ENCODE measurements around the gene SUFU.
A peak's percentile ranks its signal among the peaks of the same experiment; 100 is the strongest.

The SUFU gene

GRCh38 chr10:102642736-102643335, 139.1 kb downstream of the SUFU start:
- DNase-seq, result peak; percentile 38

GRCh38 chr10:102643336-102644065, 139.7 kb downstream of the SUFU start:
- no peak for DNase-seq

DNA sequence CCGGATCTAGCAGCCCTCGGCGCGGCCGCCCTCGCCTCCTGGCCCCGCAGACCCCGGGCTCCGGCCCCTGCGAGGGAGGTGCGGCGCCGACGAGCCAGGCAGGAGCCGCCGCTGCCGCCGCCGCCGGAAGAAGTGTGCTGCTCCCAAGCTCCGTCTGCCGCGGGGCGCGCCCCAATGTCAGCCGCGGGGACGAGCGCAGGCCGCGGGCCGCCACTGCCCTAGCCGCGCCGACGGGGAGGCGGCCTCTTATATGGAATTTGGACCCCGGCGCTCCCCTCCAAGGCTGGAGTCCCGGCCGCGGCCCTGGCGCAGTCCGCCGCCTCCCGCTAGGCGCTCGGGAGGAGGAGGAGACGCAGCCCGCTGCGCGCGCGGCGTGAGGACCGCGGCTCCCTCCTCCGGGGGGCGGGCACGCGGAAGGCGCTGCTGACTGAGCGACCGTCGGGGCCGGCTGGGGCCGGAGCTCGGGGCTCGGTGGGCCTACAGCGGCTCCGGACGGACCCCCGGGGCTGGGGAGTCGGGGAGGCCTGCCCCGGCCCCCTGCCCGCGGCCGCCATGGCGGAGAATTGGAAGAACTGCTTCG, 140.4 kb downstream of the SUFU start, which contains the start of gene TRIM8:
TSS of gene TRIM8 (plus strand) at position 414 of the 580 bp plus-strand sequence. CDS start at position 553, 139 bp downstream.
- peak; percentile 36 for DNase-seq

DNA sequence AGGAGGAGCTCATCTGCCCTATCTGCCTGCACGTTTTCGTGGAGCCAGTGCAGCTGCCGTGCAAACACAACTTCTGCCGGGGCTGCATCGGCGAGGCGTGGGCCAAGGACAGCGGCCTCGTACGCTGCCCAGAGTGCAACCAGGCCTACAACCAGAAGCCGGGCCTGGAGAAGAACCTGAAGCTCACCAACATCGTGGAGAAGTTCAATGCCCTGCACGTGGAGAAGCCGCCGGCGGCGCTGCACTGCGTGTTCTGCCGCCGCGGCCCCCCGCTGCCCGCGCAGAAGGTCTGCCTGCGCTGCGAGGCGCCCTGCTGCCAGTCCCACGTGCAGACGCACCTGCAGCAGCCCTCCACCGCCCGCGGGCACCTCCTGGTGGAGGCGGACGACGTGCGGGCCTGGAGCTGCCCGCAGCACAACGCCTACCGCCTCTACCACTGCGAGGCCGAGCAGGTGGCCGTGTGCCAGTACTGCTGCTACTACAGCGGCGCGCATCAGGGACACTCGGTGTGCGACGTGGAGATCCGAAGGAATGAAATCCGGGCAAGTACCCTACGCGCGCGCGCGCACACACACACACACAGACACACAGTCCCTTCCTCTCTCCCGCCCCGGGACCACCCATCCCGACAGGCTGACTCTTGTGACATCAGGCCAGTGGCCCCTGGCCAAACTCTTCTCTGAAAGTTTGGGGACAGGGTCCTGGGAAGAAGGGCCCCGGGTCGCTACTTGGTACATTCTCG, 141.0 kb downstream of the SUFU start:
- peak; percentile 61 for DNase-seq

DNA sequence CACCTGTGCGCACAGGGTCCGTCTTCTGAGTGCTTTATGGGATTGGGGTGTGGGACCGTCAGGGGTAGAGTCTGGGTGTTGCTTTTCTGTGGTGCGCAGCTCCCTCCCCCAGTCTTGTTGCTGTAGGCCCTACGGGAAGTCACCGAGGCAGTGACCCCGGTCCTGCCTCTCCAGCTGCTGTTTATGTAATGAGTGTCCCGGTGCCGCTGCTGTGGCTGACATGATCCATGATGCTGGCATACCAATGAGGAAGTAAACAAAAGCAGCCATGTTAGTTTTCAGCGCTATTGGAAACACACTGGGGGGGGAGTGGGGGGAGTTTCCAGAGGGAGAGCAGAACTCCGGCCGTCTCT, 141.6 kb downstream of the SUFU start:
- no peak for DNase-seq

- peak; percentile 55 for DNase-seq
Observed at GRCh38 chr10:102645741-102646609, 142.2 kb downstream of the SUFU start.

- no peak for DNase-seq
Observed at GRCh38 chr10:102646610-102647442, 143.1 kb downstream of the SUFU start.

- no peak for DNase-seq
Observed at GRCh38 chr10:102647443-102648268, 143.9 kb downstream of the SUFU start.

DNA sequence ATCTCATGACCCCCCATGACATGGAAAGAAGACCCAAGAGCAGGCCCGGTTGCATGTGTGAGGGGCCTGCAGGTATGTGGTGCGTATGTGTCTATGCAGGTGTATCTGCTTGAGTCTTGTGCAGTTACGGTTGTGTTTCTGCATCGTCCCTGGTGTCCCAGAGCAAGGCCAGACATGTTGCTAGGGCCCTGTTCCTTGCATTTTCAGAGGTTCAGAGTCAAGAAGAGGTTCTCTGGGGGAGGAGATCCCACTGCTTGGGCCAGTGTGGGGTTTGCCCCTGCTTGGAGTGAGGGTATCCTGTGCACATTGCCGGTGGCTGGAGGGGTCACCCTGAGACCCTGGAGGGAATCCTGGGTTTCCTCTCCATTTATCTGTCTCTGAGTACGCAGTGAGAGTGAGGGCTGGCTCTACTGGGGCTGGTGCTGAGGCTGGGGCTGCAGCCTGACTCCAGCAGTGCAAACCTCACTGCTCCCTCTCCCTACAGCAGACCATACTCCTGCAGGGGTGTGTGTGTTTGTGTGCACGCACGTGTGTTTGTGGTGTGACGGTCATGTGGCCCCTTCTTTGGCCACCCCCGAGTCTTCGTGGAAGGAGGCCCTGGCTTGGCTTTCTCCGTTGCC, 144.6 kb downstream of the SUFU start:
- no peak for DNase-seq

DNA sequence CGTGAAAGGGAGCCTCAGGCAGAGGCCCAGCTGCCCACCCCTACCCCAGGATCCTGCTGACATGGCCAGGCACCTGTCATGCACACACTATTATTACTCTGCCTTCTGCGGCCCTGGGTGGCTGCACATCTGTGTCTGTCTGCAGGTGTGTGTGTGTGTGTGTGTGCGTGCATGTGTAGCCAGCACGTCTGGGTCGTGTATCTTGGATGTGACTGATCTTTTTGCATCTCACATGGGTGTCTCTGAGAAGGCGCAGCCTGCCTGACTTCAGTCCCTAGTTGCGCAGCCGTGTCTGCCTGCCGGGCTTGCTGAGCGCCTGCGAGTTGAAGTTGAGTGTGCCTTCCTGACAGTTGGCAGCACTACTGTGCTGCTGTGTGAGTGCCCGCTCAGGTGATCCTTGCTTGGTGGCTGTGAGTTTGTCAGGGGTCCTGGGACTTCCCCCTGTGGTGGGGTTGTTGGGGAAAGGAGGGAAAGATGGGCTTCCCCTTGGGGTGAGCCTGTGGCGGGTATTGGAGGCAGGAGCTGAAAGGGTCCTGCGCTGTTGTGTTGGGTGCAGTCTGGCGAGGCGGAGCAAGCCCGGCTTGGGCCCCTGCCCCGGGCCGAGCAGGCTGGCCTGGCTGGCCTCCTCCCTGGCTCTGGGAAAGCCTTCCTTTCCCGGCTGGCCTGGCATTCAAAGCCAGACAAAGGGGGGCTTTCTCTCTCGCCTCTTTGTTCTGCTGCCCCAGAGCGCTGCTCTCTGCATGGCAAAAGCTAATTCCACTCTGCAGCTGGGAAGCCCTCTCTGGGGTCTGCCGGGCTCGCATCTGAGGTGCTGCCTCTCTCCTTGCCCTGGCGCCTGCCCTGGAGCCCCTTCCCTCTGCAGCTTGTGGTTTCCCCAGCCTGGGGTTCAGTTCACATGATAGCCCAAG, 145.4 kb downstream of the SUFU start:
- DNase-seq, result no peak

GRCh38 chr10:102649797-102650654, 146.3 kb downstream of the SUFU start:
- no peak for DNase-seq

- DNase-seq, result no peak
Observed at GRCh38 chr10:102650655-102651454, 147.1 kb downstream of the SUFU start.

- no peak for DNase-seq
Observed at GRCh38 chr10:102651455-102652169, 147.8 kb downstream of the SUFU start.

- no peak for DNase-seq
Observed at GRCh38 chr10:102652170-102652916, 148.6 kb downstream of the SUFU start.

GRCh38 chr10:102653060-102653459, 149.3 kb downstream of the SUFU start:
- no peak for DNase-seq

- DNase-seq, result no peak
Observed at GRCh38 chr10:102654566-102654965, 150.8 kb downstream of the SUFU start.

Data from activated T-cell treated with anti-CD3 and anti-CD28 coated beads for 4 hours (primary cell).